CD4-positive, CD25-positive, alpha-beta regulatory T cell (primary cell): ENCODE data around the gene OXCT2. TPM values are rescaled to one million over a fixed set of nuclear protein-coding genes. Genes with fewer than 3 reads are reported as not detected.

ENCODE experiments used
- ATAC-seq, 2 donors: fragments of 150-1000 bp; cut with Tn5 transposase; one replicate each; pipeline ENCODE4 v1.10.0; 2021; ENCODE audit warnings: low read depth in 2 of 2, moderate number of reproducible peaks in 2 of 2, moderate library complexity in 1 of 2
- DNase-seq, 3 donors: peaks; one replicate each; pipeline versions ENCODE4 v3.0.0 to v3.0.0-alpha.2; 2012 to 2022; ENCODE audit warnings: mixed read lengths in 1 of 3
- H3K27ac ChIP-seq: one replicate; pipeline ENCODE4 v1.7.0; 2013; ENCODE audit warnings: mild to moderate bottlenecking, low read length; ENCODE audit not compliant: insufficient read depth, poor library complexity, severe bottlenecking
- H3K27me3 ChIP-seq: one replicate; pipeline ENCODE4 v1.7.0; 2013; ENCODE audit warnings: low read length; ENCODE audit not compliant: control insufficient read depth, insufficient read depth
- H3K36me3 ChIP-seq: one replicate; pipeline ENCODE4 v1.7.0; 2013; ENCODE audit warnings: mild to moderate bottlenecking, low read length, moderate library complexity; ENCODE audit not compliant: control insufficient read depth, insufficient read depth
- H3K4me1 ChIP-seq: 2 replicates; pipeline ENCODE4 v1.7.0; 2013; ENCODE audit warnings: mild to moderate bottlenecking, low read length; ENCODE audit not compliant: insufficient read depth, control insufficient read depth, poor library complexity, severe bottlenecking
- H3K4me3 ChIP-seq: one replicate; pipeline ENCODE4 v1.7.0; 2013; ENCODE audit warnings: low read depth, mild to moderate bottlenecking, low read length, moderate library complexity
- H3K9me3 ChIP-seq, 2 experiments: 1 replicate in 1 of 2; 2 replicates in 1 of 2; pipeline ENCODE4 v1.7.0; 2013; ENCODE audit warnings: low read length in 2 of 2, mild to moderate bottlenecking in 1 of 2, moderate library complexity in 1 of 2; ENCODE audit not compliant: control insufficient read depth in 2 of 2
- H3K27ac Mint-ChIP-seq, 3 donors: one replicate each; pipeline ENCODE4 v1.8.0; 2020 to 2022; ENCODE audit warnings: mild to moderate bottlenecking in 3 of 3, mixed read lengths in 3 of 3, moderate library complexity in 2 of 3
- H3K27me3 Mint-ChIP-seq: one replicate; pipeline ENCODE4 v1.8.0; 2022; ENCODE audit warnings: mild to moderate bottlenecking, mixed read lengths
- H3K36me3 Mint-ChIP-seq: one replicate; pipeline ENCODE4 v1.8.0; 2020; ENCODE audit warnings: mixed read lengths
- H3K4me1 Mint-ChIP-seq, 4 donors: one replicate each; pipeline ENCODE4 v1.8.0; 2020 to 2022; ENCODE audit warnings: mixed read lengths in 4 of 4, mild to moderate bottlenecking in 1 of 4
- H3K4me3 Mint-ChIP-seq, 4 donors: one replicate each; pipeline ENCODE4 v1.8.0; 2020 to 2022; ENCODE audit warnings: mild to moderate bottlenecking in 4 of 4, mixed read lengths in 4 of 4, moderate library complexity in 3 of 4
- H3K9me3 Mint-ChIP-seq, 7 donors: one replicate each; pipeline ENCODE4 v1.8.0; 2020 to 2022; ENCODE audit warnings: mixed read lengths in 7 of 7, mild to moderate bottlenecking in 3 of 7, moderate library complexity in 2 of 7
- polyA plus RNA-seq, 4 donors: library from polyadenylated mRNA; unstranded; fragments of 300-500 nt; fragmentation: Illumina TruSeq; gene quantifications; one replicate each; pipeline ENCODE4 v1.2.3, GENCODE V29; 2021
- total RNA-seq: library from RNA; stranded (reverse); gene quantifications from one replicate; pipeline ENCODE4 v1.2.3, GENCODE V29; 2022

The OXCT2 gene
- total and polyA plus RNA-seq, 5 donors from 2014 or later = not detected

GRCh38 chr1:39720094-39720999, 50.8 kb downstream of the OXCT2 start:
- Histone ChIP-seq H3K27ac (no peak overlapping the region), H3K27me3 (peaks cover 28% of the 10 kb centered on the region), H3K4me1 (no peaks in the 10 kb centered on the region), H3K9me3 (no peaks in the 10 kb centered on the region), H3K4me3 (no peak overlapping the region), H3K36me3 (no peaks in the 10 kb centered on the region)
- H3K36me3 Mint-ChIP-seq = no peaks in the 10 kb centered on the region
- DNase-seq (peak in 2 of 3 donors; percentile 75 to 79), ATAC-seq (peak; percentile 71 to 77)
- peaks cover 58% of the 10 kb centered on the region for H3K27me3 Mint-ChIP-seq
- no peaks in the 10 kb centered on the region for H3K9me3 Mint-ChIP-seq
- H3K4me1 Mint-ChIP-seq = no peaks in the 10 kb centered on the region
- H3K27ac Mint-ChIP-seq = no peak overlapping the region
- H3K4me3 Mint-ChIP-seq = no peak overlapping the region

Other genes starting within 250 kb of the OXCT2 start
- gene PABPC4, start 194.6 kb downstream of the OXCT2 start, total RNA-seq = 236 TPM
- 10 to 100 TPM; 17.0 to 28.3 (median 21.3) TPM for gene PABPC4, start 194.6 kb downstream of the OXCT2 start, polyA plus RNA-seq
- 0.25 TPM for gene HEYL, start 131.7 kb downstream of the OXCT2 start, total RNA-seq
- gene HEYL, start 131.7 kb downstream of the OXCT2 start, polyA plus RNA-seq = not detected
- 0.47 TPM for gene NT5C1A, start 99.2 kb downstream of the OXCT2 start, total RNA-seq
- gene NT5C1A, start 99.2 kb downstream of the OXCT2 start, polyA plus RNA-seq = under 1 TPM in 1 of 4 donors, not detected in 3; 0.37 TPM
- 13.8 TPM for gene HPCAL4, start 79.9 kb downstream of the OXCT2 start, total RNA-seq
- gene HPCAL4, start 79.9 kb downstream of the OXCT2 start, polyA plus RNA-seq = 10 to 100 TPM in 3 of 4 donors, 1 to 10 TPM in 1; 9.5 to 19.7 (median 12.5) TPM
- gene PPIE, start 32.5 kb downstream of the OXCT2 start, total RNA-seq = 36.8 TPM
- gene PPIE, start 32.5 kb downstream of the OXCT2 start, polyA plus RNA-seq = 100 to 1,000 TPM in 1 of 4 donors, 10 to 100 TPM in 3; 90.5 to 118 (median 94.1) TPM
- gene BMP8B, start 17.5 kb upstream of the OXCT2 start, total RNA-seq = 0.39 TPM
- under 1 TPM in 3 of 4 donors, not detected in 1; 0.05 to 0.13 (median 0.07) TPM for gene BMP8B, start 17.5 kb upstream of the OXCT2 start, polyA plus RNA-seq
- 13.7 TPM for gene TRIT1, start 112.2 kb upstream of the OXCT2 start, total RNA-seq
- 10 to 100 TPM in 3 of 4 donors, 1 to 10 TPM in 1; 9.4 to 14.7 (median 12.4) TPM for gene TRIT1, start 112.2 kb upstream of the OXCT2 start, polyA plus RNA-seq
- not detected for gene MYCL, start 130.6 kb upstream of the OXCT2 start, total RNA-seq
- gene MYCL, start 130.6 kb upstream of the OXCT2 start, polyA plus RNA-seq = under 1 TPM in 1 of 4 donors, not detected in 3; 0.13 TPM
- 3.7 TPM for gene MFSD2A, start 183.8 kb upstream of the OXCT2 start, total RNA-seq
- gene MFSD2A, start 183.8 kb upstream of the OXCT2 start, polyA plus RNA-seq = under 1 TPM in 2 of 4 donors, not detected in 2; 0.27 to 0.39 TPM